CD4-positive, alpha-beta T cell (primary cell): ENCODE data around the gene IFIT1. TPM values are rescaled to one million over a fixed set of nuclear protein-coding genes. Genes with fewer than 3 reads are reported as not detected.

Experiments used
- ATAC-seq: fragments of 200-7000 bp; cut with Tn5 transposase; one replicate; pipeline ENCODE4 v1.10.0; 2022; ENCODE audit warnings: mild to moderate bottlenecking; ENCODE audit not compliant: poor library complexity
- CTCF ChIA-PET: fragments of 350-600 bp; sonication (Branson Sonifier 250); formaldehyde crosslinking; loops from one replicate; lab custom pipeline; 2021; ENCODE audit warnings: antibody characterized with exemption, inconsistent platforms; lab: Charles Lee
- POLR2A ChIA-PET: fragments of 350-600 bp; sonication (Branson Sonifier 250); formaldehyde crosslinking; loops from one replicate; lab custom pipeline; 2021; ENCODE audit warnings: antibody characterized with exemption, inconsistent platforms; lab: Charles Lee
- DNase-seq, 14 experiments: peaks; one replicate each; pipeline ENCODE4 v3.0.0-alpha.2; 2013 to 2020; ENCODE audit warnings: mixed read lengths in 2 of 14
- H3K27ac ChIP-seq, 2 donors: one replicate each; pipeline versions ENCODE4 v1.5.1 to v1.7.0; 2013; ENCODE audit warnings: low read length in 2 of 2, low read depth in 1 of 2, mild to moderate bottlenecking in 1 of 2
- H3K27me3 ChIP-seq, 2 experiments: 1 replicate in 1 of 2; 2 replicates in 1 of 2; pipeline versions ENCODE4 v1.6.1 to v1.7.0; 2013; ENCODE audit warnings: low read length in 2 of 2, control low read depth in 1 of 2, mild to moderate bottlenecking in 1 of 2, moderate library complexity in 1 of 2; ENCODE audit not compliant: insufficient read depth in 2 of 2, control insufficient read depth in 1 of 2
- H3K36me3 ChIP-seq: one replicate; pipeline ENCODE4 v1.6.1; 2013; ENCODE audit warnings: low read length, control low read depth; ENCODE audit not compliant: insufficient read depth
- H3K4me1 ChIP-seq: one replicate; pipeline ENCODE4 v1.6.1; 2013; ENCODE audit warnings: low read length, control low read depth; ENCODE audit not compliant: insufficient read depth
- H3K4me3 ChIP-seq: one replicate; pipeline ENCODE4 v1.5.1; 2013; ENCODE audit warnings: mild to moderate bottlenecking, low read length, moderate library complexity
- H3K9me3 ChIP-seq, 2 experiments: 1 replicate in 1 of 2; 2 replicates in 1 of 2; pipeline versions ENCODE4 v1.6.1 to v1.7.0; 2013; ENCODE audit warnings: low read length in 2 of 2, mild to moderate bottlenecking in 2 of 2, control low read depth in 1 of 2, moderate library complexity in 1 of 2; ENCODE audit not compliant: control insufficient read depth in 1 of 2, insufficient read depth in 1 of 2
- H3K27ac Mint-ChIP-seq: one replicate; pipeline ENCODE4 v1.8.0; 2020; ENCODE audit warnings: mixed read lengths
- H3K27me3 Mint-ChIP-seq: one replicate; pipeline ENCODE4 v1.8.0; 2021; ENCODE audit warnings: mixed read lengths
- H3K36me3 Mint-ChIP-seq: one replicate; pipeline ENCODE4 v1.8.0; 2021; ENCODE audit warnings: low read depth, mixed read lengths
- H3K4me1 Mint-ChIP-seq: one replicate; pipeline ENCODE4 v1.8.0; 2021; ENCODE audit warnings: low read depth, mixed read lengths
- H3K4me3 Mint-ChIP-seq: one replicate; pipeline ENCODE4 v1.8.0; 2020; ENCODE audit warnings: mild to moderate bottlenecking, mixed read lengths
- H3K9me3 Mint-ChIP-seq: one replicate; pipeline ENCODE4 v1.8.0; 2020; ENCODE audit warnings: mixed read lengths
- CTCF ChIP-seq: fragments of 200-600 bp; IDR thresholded peaks from one replicate; pipeline ENCODE4 v1.8.0; 2022; ENCODE audit warnings: antibody characterized with exemption, mild to moderate bottlenecking
- intact Hi-C, 2 experiments: fragments of 100-400 bp; cut with DNase I in 1 of 2; cut with micrococcal nuclease in 1 of 2; formaldehyde crosslinking; loops; one replicate each; pipeline versions ENCODE4 v1.15.1 to v1.9.0; 2023 to 2025; cut with DNase I, micrococcal nuclease
- total RNA-seq, 174 experiments: library from RNA in 2 of 174; stranded (reverse) in 2 of 174; gene quantifications; one replicate each; pipeline ENCODE4 v1.2.3 and lab custom pipeline; 2021 to 2026

Gene IFIT1
- total RNA-seq, 2 experiments from 2014 or later, result 5.1 to 6.2 TPM

GRCh38 chr10:89392974-89393373 lies 551 bp downstream of the IFIT1 start:
- Histone ChIP-seq H3K4me1 (peaks cover 21% of the 10 kb centered on the region), H3K36me3 (no peaks in the 10 kb centered on the region), H3K27me3 (no peaks in the 10 kb centered on the region), H3K9me3 (no peaks in the 10 kb centered on the region), H3K27ac (peak overlapping the region; percentile 58 to 60), H3K4me3 (peak overlapping the region; percentile 60)
- Mint-ChIP-seq H3K9me3 (no peaks in the 10 kb centered on the region), H3K4me1 (peaks cover 55% of the 10 kb centered on the region), H3K27ac (peak overlapping the region; percentile 93), H3K4me3 (peak overlapping the region; percentile 93), H3K36me3 (peaks cover 24% of the 10 kb centered on the region), H3K27me3 (no peaks in the 10 kb centered on the region)
- DNase-seq, result peak in 4 of 14 experiments; percentile 7 to 28 (median 22)
- ATAC-seq, result no peak
- intact Hi-C loops, result loop anchor here (1.0 to 2.0 kb wide), 3 partner anchors 20 to 90 kb away; partner anchors contain the start of genes IFIT2 (in 1 of the 2) and IFIT5 (in 1 of the 2)
- ChIA-PET POLR2A (interaction anchor here (0.6 to 4.0 kb wide), 12 partner anchors 10 to 1574 kb away, joined by 3 to 123 read pairs (median 6); partner anchors contain the start of genes IFIT2, IFIT3, IFIT5 and LIPA), CTCF (interaction anchor here (0.6 to 2.0 kb wide), 2 partner anchors 24 to 313 kb away, joined by 3 to 7 read pairs; no protein-coding TSS in a partner anchor)
- TF ChIP-seq CTCF, result no peak

GRCh38 chr10:89393898-89394297 lies 1.5 kb downstream of the IFIT1 start:
- DNase-seq (no peak), ATAC-seq (no peak)
- TF ChIP-seq CTCF, result no peak
- no peaks in the 10 kb centered on the region for H3K27me3 Mint-ChIP-seq
- H3K27me3 ChIP-seq, result no peaks in the 10 kb centered on the region
- intact Hi-C loops, result loop anchor here (2.0 kb wide), 2 partner anchors 19 to 91 kb away; partner anchors contain the start of gene IFIT2 (in 1 of the 2)
- H3K9me3 Mint-ChIP-seq, result no peaks in the 10 kb centered on the region
- peak overlapping the region; percentile 93 for H3K4me3 Mint-ChIP-seq
- no peak overlapping the region for H3K27ac ChIP-seq
- no peaks in the 10 kb centered on the region for H3K36me3 ChIP-seq
- H3K4me3 ChIP-seq, result no peak overlapping the region
- ChIA-PET POLR2A (interaction anchor here (3.3 to 4.0 kb wide), 2 partner anchors 20 to 91 kb away, joined by 43 to 123 read pairs; partner anchors contain the start of genes IFIT2 and IFIT5), CTCF (interaction anchor here (0.9 kb wide), 1 partner anchor 25 kb away, joined by 3 read pairs; no protein-coding TSS in a partner anchor)
- H3K27ac Mint-ChIP-seq, result peak overlapping the region; percentile 93
- H3K4me1 ChIP-seq, result peaks cover 21% of the 10 kb centered on the region
- H3K9me3 ChIP-seq, result no peaks in the 10 kb centered on the region
- H3K4me1 Mint-ChIP-seq, result peaks cover 64% of the 10 kb centered on the region
- H3K36me3 Mint-ChIP-seq, result peaks cover 34% of the 10 kb centered on the region

GRCh38 chr10:89395141-89395540 lies 2.7 kb downstream of the IFIT1 start:
- no peak for ATAC-seq
- Histone ChIP-seq H3K4me3 (no peak overlapping the region), H3K27ac (no peak overlapping the region), H3K9me3 (no peaks in the 10 kb centered on the region), H3K27me3 (no peaks in the 10 kb centered on the region), H3K4me1 (peaks cover 21% of the 10 kb centered on the region), H3K36me3 (no peaks in the 10 kb centered on the region)
- POLR2A ChIA-PET, result no interaction called here
- Mint-ChIP-seq H3K9me3 (no peaks in the 10 kb centered on the region), H3K36me3 (peaks cover 46% of the 10 kb centered on the region), H3K27me3 (no peaks in the 10 kb centered on the region), H3K4me3 (peak overlapping the region; percentile 57), H3K4me1 (peaks cover 77% of the 10 kb centered on the region), H3K27ac (no peak overlapping the region)
- intact Hi-C loops, result no loop called here
- CTCF ChIA-PET, result no interaction called here
- TF ChIP-seq CTCF, result no peak
- DNase-seq, result no peak
